GM19324 (cell line): ENCODE results near the gene CMTR1.
"Not testable (repeated sequence)": the region's sequence is repeated elsewhere in the genome, so short reads cannot be mapped to it uniquely, and the experiment has no call there.

Experiments used
- ATAC-seq: cut with Tn5 transposase; IDR thresholded peaks from one replicate; pipeline ENCODE4 v1.9.1; 2021; ENCODE audit warnings: mild to moderate bottlenecking, moderate library complexity; ENCODE audit not compliant: unreplicated experiment, low FRiP score

CMTR1 gene

GRCh38 chr6:37490536-37491170 is 57.6 kb downstream of the CMTR1 start:
- ATAC-seq: no peak

- ATAC-seq: no peak
Measured at GRCh38 chr6:37491171-37491829, 58.3 kb downstream of the CMTR1 start.

- no peak for ATAC-seq
Measured at GRCh38 chr6:37491830-37492208, 58.8 kb downstream of the CMTR1 start.

- ATAC-seq: no peak
Measured at GRCh38 chr6:37492236-37492972, 59.4 kb downstream of the CMTR1 start.

DNA sequence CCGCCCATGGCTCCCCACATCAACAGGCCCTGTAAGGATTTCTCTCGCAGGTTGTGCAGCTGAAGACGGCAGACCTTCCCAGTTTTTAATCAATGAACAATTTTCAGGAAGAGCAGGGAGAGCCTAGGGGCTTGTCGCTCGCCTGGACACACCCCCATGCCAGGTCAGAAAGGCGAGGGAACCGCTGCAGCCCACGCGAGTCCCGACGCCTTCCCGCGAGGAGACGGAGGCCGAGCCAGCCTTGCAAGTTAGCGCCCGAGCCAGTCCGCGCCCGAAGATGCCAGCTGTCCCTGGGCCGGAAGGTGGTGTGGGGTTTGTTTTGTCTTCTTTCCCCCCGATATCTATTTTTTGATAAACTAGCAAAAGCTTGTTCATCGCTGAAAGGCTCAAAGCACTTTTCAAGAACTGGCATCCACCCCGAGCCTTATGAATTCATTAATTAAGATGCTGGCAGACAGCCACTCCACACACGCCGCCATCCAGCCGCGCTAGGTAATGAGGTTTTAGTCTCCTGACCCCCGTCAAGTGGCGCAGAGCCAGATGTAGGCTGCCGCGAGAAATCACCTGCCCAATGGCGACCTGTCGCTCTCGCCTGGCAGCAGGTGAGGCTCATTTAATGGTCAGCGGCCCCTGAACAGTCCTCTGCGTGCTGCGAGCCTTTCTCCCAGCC is 60.1 kb downstream of the CMTR1 start:
- no peak for ATAC-seq

DNA sequence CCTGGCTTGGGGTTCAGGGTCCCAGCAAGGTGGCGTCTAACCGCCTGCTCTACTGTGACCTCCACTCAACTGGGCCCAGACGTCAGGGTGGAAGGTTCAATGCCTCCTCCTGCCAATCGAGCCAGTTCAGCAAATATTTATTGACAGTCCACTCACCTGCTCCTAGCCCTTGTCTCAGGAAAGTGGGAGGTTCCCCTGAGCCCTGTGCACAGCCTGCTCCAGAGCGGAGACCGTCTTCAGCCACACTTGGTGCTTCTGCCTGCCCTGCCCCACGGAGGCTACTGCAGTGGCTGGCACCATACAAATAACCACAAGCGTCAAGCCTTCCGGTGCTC is 60.6 kb downstream of the CMTR1 start:
- ATAC-seq: no peak

DNA sequence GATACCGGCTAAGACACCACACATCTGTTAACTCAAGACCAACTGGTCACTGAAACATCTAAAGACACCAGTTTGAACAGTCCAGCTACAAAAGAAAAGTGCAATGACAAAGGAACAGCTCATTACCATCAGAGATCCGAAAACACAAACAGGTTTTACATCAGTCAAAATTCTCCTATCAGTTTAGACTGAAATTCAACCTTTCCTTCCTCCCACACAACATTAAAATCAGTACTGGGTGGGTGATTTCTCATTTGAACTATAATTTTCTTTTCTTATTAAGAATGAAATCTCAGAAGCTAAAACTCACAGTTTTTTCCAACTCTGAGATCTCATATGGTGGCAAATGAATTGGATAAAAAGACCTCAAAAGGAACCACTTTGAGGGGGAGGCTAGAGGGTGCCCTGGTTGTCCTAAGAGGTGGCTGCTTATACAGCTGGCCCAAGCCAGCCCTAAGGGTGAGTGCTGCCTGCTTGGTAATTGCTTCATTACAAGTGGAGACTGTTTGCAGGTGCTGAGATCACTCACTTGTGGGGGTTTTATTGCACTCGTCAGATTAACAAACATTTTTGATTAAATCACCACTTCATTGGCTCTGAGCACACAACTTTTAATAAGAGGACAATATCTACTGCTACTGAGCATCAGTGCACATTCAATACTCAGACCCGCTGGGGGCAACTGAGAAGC is 62.4 kb downstream of the CMTR1 start:
- ATAC-seq: no peak

DNA sequence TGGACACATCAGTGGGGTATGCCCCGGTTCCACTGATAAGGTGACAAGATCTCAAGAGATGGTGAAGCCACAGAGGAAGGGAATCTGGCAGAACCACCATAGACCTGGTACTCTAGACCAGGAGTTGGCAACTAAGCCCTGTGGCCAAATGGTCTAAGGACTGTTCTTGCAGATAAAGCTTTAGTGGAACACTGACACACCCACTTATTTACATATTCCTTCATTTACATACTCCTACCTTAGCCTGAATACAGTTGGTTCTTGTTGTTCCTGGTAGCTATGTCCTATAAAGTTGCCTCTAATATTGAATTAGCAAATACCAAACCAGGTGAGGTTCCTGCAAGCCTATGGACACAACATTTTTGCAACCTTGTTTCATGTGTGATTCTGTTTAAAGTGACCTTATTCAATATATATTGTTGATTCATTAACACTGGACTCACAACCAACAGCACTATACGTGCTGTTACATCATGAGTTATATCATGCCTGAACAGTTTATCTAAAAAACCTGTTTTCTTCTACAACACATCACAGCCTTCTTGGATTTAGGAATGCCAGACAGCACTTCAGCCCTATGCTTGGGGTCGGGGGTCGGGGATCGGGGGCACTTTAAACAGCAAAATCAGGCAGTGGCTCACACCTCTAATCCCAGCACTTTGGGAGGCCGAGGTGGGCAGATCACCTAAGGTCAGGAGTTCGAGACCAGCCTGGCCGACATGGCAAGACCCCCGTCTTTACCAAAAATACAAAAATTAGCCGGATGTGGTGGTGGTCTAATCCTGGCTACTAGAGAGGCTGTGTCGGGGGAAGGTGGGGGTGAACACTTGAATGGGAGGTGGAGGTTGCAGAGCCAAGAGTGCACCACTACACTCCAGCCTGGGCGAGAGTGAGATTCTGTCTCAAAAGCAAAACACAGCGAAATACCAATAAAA is 64.2 kb downstream of the CMTR1 start:
- no peak for ATAC-seq

- peak; percentile 91 for ATAC-seq
Measured at GRCh38 chr6:37499433-37500293, 66.6 kb downstream of the CMTR1 start, which contains the start of gene CCDC167. CCDC167 (minus strand) TSS chr6:37499893; CDS start chr6:37499863, 30 bp downstream.

DNA sequence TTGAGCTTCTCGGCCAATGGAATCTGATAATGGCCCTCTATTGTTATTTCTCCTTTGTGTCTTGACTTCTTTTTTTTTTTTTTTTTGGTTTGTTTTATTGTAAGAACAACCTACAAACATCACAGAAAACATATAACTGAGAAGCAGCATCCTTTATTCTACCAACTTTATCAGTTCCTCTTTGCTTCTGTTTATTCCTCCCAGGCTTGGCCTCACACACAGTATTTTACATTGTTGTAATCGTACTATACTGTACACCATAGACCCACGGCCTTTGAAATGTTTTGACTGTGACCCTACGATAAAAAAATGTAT is 67.2 kb downstream of the CMTR1 start:
- no peak for ATAC-seq

DNA sequence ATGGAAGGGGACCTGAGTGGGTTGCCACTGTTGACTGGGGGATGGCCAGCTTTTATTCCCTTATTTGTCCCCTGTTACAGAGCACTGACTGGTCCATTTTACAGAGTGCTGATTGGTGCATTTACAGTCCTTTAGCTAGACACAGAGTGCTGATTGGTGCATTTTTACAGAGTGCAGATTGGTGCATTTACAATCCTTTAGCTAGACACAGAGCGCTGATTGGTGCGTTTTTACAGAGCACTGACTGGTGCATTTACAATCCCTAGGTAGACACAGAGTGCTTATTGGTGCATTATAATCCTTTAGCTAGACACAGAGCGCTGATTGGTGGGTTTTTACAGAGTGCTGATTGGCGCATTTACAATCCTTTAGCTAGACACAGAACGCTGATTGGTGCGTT is 67.9 kb downstream of the CMTR1 start:
- ATAC-seq: not testable (repeated sequence)

DNA sequence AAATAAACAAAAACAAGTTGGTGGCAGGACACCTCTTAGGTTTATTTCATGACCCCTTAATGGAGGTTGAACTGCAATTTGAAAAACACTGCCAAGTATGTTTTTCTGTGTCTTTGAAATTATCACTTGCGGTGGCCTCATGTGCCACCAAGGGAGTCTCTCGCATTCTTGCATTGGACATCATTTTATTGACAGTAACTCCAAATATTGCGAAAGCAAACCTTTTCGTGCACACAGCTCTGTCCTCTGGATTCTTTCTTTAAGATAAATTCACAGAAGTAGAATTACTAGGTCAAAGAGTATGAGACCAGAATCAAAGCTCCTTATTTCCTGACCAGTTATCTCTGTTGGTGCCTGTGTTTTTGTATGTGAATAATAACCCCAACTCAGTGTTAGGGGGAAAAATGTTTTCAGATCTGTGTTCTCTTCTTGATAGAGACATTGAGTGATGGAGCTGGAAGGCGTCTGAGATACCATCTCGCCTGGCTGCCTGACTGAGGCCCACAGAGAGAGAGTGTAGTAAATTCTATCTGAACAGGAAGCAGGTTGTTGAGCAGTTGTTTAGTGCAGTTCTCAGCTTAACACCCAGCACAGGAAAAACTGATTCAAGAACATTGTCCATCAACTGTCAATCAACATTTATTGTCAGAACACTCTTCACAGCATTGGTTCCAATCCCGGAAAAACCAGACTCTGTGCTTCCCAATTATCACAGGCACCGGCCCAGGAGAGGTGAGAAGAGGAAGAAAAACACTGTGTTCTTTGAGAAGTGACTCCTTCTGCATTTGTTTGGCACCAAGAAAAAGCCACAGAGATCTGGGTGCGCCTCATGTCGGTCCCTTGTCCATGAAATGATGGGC is 68.8 kb downstream of the CMTR1 start:
- ATAC-seq: no peak

DNA sequence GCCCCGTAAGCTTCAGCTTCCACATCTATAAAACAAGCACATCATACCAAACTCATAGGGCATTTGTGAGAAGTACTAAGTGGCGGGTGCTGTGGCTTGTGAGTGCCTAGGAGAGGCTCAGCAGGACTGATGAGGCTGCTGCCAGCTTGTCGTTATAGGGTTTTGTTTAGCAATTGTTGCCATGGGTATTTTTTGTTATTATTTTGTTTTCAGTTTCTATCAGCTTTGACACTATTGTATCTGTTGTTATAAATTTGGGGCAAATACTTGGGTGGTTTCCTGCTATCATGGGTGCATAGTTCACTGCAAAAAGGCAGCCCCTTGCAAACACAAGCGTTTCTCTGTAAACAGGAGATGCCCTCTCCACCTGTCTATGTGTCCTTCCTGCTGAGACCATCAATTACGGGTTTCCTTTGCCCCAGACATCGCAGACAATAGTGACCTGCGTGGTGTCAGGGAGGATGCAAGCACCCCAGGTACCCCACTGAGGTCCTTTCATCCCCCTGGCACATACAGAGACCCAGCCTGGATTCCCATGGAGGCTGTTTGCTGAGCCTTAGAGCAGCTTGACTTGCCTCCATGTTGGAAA is 69.8 kb downstream of the CMTR1 start:
- ATAC-seq: no peak

- no peak for ATAC-seq
Measured at GRCh38 chr6:37503309-37503965, 70.4 kb downstream of the CMTR1 start.

- ATAC-seq: no peak
Measured at GRCh38 chr6:37504024-37504423, 71.0 kb downstream of the CMTR1 start.

DNA sequence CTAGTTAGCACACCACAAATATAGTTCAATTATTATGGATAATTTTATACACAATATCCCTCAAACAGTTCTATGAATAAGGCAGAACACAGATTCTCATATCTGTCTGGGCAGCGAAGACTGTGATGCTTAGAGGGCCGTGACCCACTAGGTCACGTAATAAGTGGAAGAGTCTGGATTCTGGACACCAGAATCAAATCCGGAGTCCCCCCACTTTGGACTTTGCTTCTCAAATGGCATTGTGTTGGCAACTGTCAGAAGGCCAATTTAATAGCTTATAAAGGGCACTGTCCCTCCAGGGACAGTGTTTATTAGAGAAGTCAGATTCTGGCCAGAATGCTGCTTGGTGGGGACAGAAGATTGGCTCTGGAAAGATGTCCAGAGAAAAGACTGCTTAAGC is 73.5 kb downstream of the CMTR1 start:
- no peak for ATAC-seq

DNA sequence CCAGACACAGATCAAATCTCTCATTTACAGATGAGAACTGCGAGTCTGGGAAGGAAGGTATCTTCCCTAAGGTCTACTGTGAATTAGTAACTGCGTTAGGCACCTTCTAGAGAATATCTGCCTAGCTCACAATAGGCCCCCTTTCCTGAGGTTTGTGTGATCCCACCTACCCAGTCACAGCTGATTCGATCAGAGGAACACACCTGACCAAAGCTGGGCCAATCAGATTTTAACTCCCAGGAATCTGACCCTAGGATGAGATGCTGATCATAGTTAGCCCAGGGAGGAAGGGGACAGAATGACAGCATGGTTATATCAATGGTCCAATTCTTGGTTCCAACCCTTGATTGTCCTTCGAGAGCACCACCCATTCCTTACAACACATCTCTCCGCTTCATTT is 74.1 kb downstream of the CMTR1 start:
- no peak for ATAC-seq
